Kidney (tissue), 14 donors: Measurements from ENCODE around the gene CYP39A1. TPM values are rescaled to one million over a fixed set of nuclear protein-coding genes. Genes with fewer than 3 reads are reported as not detected.

ENCODE experiments used
- DNase-seq, 5 donors: peaks; one replicate each; pipeline ENCODE4 v3.0.0-alpha.2; 2013 to 2020
- FAIRE-seq: peaks from 2 replicates; lab custom pipeline; 2012; peaks lifted over from hg19 to GRCh38; lab: Jason Lieb, UNC
- H3K27ac ChIP-seq, 2 donors: one replicate each; pipeline ENCODE4 v1.7.0; 2013; ENCODE audit warnings: low read depth in 2 of 2, low read length in 2 of 2, inconsistent platforms in 1 of 2
- H3K27me3 ChIP-seq: one replicate; pipeline ENCODE4 v1.7.1; 2013; ENCODE audit warnings: low read length, inconsistent platforms; ENCODE audit not compliant: control insufficient read depth, insufficient read depth
- H3K36me3 ChIP-seq, 3 donors: one replicate each; pipeline versions ENCODE4 v1.7.0 to v1.7.1; 2013; ENCODE audit warnings: low read length in 3 of 3, control low read depth in 1 of 3, inconsistent platforms in 1 of 3; ENCODE audit not compliant: insufficient read depth in 3 of 3, control insufficient read depth in 2 of 3
- H3K4me1 ChIP-seq, 3 donors: one replicate each; pipeline versions ENCODE4 v1.7.0 to v1.7.1; 2013; ENCODE audit warnings: low read length in 3 of 3, inconsistent platforms in 1 of 3, low read depth in 1 of 3; ENCODE audit not compliant: control insufficient read depth in 2 of 3, insufficient read depth in 2 of 3
- H3K4me3 ChIP-seq, 3 donors: one replicate each; pipeline versions ENCODE4 v1.7.0 to v1.8.1; 2013; ENCODE audit warnings: low read length in 3 of 3, control low read depth in 1 of 3, inconsistent platforms in 1 of 3
- H3K9ac ChIP-seq, 3 donors: one replicate each; pipeline versions ENCODE4 v1.7.0 to v1.7.1; 2013; ENCODE audit warnings: low read length in 3 of 3, control low read depth in 1 of 3, inconsistent platforms in 1 of 3
- H3K9me3 ChIP-seq, 3 donors: one replicate each; pipeline versions ENCODE4 v1.7.0 to v1.7.1; 2013; ENCODE audit warnings: low read length in 3 of 3, control low read depth in 1 of 3, inconsistent platforms in 1 of 3; ENCODE audit not compliant: control insufficient read depth in 2 of 3, insufficient read depth in 1 of 3
- intact Hi-C: fragments of 100-400 bp; cut with DNase I; formaldehyde crosslinking; loops from one replicate; pipeline ENCODE4 v1.11.1; 2022
- polyA plus RNA-seq: library from polyadenylated mRNA; stranded (reverse); fragments of 350-450 nt; fragmentation: Illumina TruSeq; extraction: RNeasy Lipid Tissue Mini Kit (QIAGEN cat#74804); gene quantifications from one replicate; pipeline ENCODE4 v1.2.3, GENCODE V29; 2014; ENCODE audit warnings: low read depth, low replicate concordance; ENCODE audit not compliant: insufficient read depth
- total RNA-seq: library from RNA; stranded (reverse); fragmentation: NEBNext Ultra II Directional; extraction: Animal tissue kit (Norgen Biotek cat#: 25700); gene quantifications from one replicate; pipeline ENCODE4 v1.2.1, GENCODE V29; 2021
- TF ChIP-seq, protein P1 (sequence below): IDR thresholded peaks from 3 replicates; pipeline ENCODE4 v1.5.1; 2012; ENCODE audit warnings: mild to moderate bottlenecking, moderate library complexity, borderline replicate concordance; ENCODE audit not compliant: insufficient read depth; ENCODE audit errors: extremely low read depth
- donor health status: control.
- donor health status: control.
- donor health status: control.
- donor health status: control.
- donor health status: control.
- donor health status: DM: yes; HTN: yes; CAD: no.
- donor health status: Normal renal cell carcinoma (clear cell type).

The CYP39A1 gene
- total and polyA plus RNA-seq, 2 donors from 2014 or later: 6.0 to 8.7 TPM

DNA sequence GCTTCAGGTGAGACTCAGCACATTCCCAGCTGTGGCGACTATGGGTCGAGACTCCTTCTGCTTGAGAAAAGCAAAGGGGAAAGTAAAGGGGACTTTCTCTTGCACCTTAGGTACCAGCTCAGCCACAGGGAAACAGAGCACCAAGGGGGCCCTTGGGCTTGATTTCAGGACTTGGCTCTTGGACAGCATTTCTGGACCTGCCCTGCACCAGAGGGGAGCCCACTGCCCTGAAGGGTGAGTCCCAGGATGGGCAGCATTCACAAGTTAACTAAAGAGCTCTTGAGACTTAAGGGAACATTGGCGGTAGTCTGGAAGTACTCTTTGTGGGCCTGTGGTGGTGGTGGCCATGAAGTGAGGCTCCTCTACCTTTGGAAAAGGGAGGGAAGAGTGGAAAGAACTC is 111.1 kb downstream of the CYP39A1 start:
- Histone ChIP-seq H3K4me1 (no peaks in the 10 kb centered on the region), H3K36me3 (no peaks in the 10 kb centered on the region), H3K4me3 (no peak overlapping the region), H3K9me3 (no peaks in the 10 kb centered on the region), H3K9ac (no peak overlapping the region), H3K27ac (no peak overlapping the region), H3K27me3 (no peaks in the 10 kb centered on the region)
- TF ChIP-seq, protein P1, sequence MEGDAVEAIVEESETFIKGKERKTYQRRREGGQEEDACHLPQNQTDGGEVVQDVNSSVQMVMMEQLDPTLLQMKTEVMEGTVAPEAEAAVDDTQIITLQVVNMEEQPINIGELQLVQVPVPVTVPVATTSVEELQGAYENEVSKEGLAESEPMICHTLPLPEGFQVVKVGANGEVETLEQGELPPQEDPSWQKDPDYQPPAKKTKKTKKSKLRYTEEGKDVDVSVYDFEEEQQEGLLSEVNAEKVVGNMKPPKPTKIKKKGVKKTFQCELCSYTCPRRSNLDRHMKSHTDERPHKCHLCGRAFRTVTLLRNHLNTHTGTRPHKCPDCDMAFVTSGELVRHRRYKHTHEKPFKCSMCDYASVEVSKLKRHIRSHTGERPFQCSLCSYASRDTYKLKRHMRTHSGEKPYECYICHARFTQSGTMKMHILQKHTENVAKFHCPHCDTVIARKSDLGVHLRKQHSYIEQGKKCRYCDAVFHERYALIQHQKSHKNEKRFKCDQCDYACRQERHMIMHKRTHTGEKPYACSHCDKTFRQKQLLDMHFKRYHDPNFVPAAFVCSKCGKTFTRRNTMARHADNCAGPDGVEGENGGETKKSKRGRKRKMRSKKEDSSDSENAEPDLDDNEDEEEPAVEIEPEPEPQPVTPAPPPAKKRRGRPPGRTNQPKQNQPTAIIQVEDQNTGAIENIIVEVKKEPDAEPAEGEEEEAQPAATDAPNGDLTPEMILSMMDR: no peak
- FAIRE-seq (no peak), DNase-seq (no peak)
- intact Hi-C loops: no loop called here

DNA sequence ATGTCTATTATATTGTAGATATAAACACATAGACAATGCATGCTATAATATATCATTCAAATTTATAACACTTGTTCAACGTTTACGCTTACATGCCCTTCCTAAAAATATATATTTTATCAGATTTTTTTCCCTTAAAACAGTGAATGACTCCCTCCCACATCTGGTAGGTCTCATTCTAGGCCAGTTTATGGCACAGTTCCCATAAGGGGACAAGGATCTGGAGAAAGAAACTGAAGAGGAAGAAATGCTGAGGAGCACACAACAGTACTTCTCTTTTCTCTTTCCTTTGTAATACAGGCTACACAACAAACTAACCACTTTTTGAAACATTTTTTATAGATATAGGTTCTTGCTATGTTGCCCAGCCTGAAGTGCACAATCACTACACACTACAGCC is 112.8 kb downstream of the CYP39A1 start:
- no peaks in the 10 kb centered on the region for H3K4me1 ChIP-seq
- FAIRE-seq: no peak
- H3K4me3 ChIP-seq: no peak overlapping the region
- intact Hi-C loops: no loop called here
- no peaks in the 10 kb centered on the region for H3K36me3 ChIP-seq
- TF ChIP-seq, protein P1: no peak
- no peak overlapping the region for H3K27ac ChIP-seq
- peak in 2 of 5 donors; percentile 32 to 86 for DNase-seq
- H3K9me3 ChIP-seq: no peaks in the 10 kb centered on the region
- H3K9ac ChIP-seq: no peak overlapping the region
- no peaks in the 10 kb centered on the region for H3K27me3 ChIP-seq

DNA sequence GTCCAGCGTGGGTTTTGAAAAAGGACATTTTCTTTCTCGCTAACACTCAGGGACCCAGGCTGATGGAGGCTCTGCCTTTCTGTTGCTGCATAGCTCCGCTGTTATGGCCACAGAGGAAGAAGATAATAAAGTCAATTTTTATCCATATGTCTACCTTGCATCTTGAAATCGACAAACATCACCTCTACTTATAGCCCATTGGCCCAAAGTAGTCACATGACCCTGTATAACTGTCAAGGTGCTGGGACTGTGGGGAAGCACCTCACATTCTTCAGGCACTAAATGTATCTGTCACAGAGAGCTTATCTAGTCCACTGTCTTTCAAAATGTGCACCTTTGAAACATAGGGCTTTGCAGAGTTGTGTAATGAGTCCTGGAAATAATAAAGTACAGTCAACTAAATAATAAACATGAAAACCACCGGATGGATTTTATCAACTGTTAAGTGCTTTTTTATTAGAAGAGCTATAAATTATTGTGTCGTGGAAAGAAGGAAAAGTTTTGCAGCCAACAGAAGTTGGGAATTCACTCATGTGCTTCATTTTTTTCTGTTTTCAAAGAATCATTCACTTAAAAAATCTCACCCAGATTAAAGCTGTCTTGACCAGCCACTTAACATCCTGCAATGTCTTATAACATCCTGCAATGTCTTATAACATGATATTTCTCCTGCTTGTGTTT is 113.7 kb downstream of the CYP39A1 start:
- H3K4me3 ChIP-seq: no peak overlapping the region
- H3K9ac ChIP-seq: no peak overlapping the region
- DNase-seq: peak in 2 of 5 donors; percentile 55 to 80
- no peaks in the 10 kb centered on the region for H3K27me3 ChIP-seq
- no peaks in the 10 kb centered on the region for H3K36me3 ChIP-seq
- H3K9me3 ChIP-seq: no peaks in the 10 kb centered on the region
- intact Hi-C loops: no loop called here
- TF ChIP-seq, protein P1: no peak
- H3K4me1 ChIP-seq: no peaks in the 10 kb centered on the region
- FAIRE-seq: no peak
- no peak overlapping the region for H3K27ac ChIP-seq
